NCI-H69 (cell line): ENCODE results near the gene PCDHA9.
"Not testable (repeated sequence)": the region's sequence is repeated elsewhere in the genome, so short reads cannot be mapped to it uniquely, and the experiment has no call there.

Experiments
- DNase-seq: peaks from one replicate; lab custom pipeline; 2025; lab: John Stamatoyannopoulos, UW

PCDHA9 gene

GRCh38 chr5:140876541-140877261 is 28.5 kb downstream of the PCDHA9 start:
- not testable (repeated sequence) for DNase-seq

GRCh38 chr5:140877262-140877581 is 29.0 kb downstream of the PCDHA9 start:
- no peak for DNase-seq

- no peak for DNase-seq
Measured at GRCh38 chr5:140881889-140882590, 33.9 kb downstream of the PCDHA9 start, which contains the start of gene PCDHA13. PCDHA13 (plus strand) TSS chr5:140882124; CDS start chr5:140882269, 145 bp downstream.

GRCh38 chr5:140882591-140882899 is 34.4 kb downstream of the PCDHA9 start:
- DNase-seq, result peak; percentile 56

- no peak for DNase-seq
Measured at GRCh38 chr5:140883373-140883772, 35.2 kb downstream of the PCDHA9 start.

- no peak for DNase-seq
Measured at GRCh38 chr5:140883927-140884697, 35.9 kb downstream of the PCDHA9 start.
